Measurements from ENCODE around the gene CCDC127. TPM values are rescaled to one million over a fixed set of nuclear protein-coding genes. Genes with fewer than 3 reads are reported as not detected.
"Not testable (repeated sequence)": the region's sequence is repeated elsewhere in the genome, so short reads cannot be mapped to it uniquely, and the experiment has no call there.

The CCDC127 gene
- total RNA-seq, 4 donors from 2014 or later: 4.4 to 5.2 (median 4.8) TPM

DNA sequence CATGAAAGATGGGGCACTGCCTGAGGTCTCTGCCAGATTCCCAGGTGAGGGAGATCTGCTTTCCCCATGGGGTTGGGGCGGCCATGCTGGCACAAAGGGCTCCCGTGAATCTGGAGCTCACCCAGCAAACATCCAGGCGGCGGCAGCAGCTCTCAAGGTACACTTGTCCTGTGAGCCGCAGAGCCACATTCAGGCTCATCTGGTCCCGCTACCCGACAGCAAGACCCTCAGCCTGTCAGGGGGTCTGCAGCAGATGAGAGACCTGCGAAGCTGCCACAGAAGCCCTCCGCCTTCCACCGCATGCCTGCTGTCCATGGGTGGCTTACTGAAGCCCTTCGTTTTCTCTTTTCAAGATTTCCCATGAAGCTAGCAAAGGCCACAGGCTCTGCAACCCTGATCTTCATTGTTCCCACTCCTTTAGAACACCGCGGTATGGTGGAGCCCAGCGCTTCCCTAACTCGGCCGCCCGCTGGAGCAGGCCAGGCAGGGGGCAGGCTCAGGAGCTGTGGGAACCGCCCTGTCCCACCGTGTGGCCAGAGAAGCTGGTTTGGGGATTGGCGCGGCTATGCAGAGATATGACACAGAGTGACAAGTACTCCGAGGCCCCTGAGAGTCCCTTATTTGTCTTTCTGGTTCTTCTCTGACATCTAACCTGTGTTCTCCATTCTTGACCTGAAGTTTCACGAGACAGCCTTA lies 17.9 kb downstream of the CCDC127 start:
- Histone ChIP-seq H3K9me3 (no peaks in the 10 kb centered on the region), H3K27ac (no peak overlapping the region), H3K4me3 (replicated peaks in 1 of 3) (no peak overlapping the region), H3K36me3 (peaks cover 4 to 14% of the 10 kb centered on the region in 2 donors), H3K27me3 (no peaks in the 10 kb centered on the region), H3K4me1 (no peaks in the 10 kb centered on the region)
- intact Hi-C loops (cut with DNase I): no loop called here
- 87 to 93% methylated on average over 19 to 22 of the region's 23 CpGs for WGBS, 2 donors
- TF ChIP-seq POLR2A (IDR thresholded peaks at IDR 0.05): no peak
- no peak for TF ChIP-seq CTCF (IDR thresholded peaks at IDR 0.05)
- no peak for DNase-seq

- WGBS, 2 donors: 89 to 96% methylated on average over 9 to 14 of the region's 16 CpGs
- no peak for TF ChIP-seq POLR2A (IDR thresholded peaks at IDR 0.05)
- TF ChIP-seq CTCF (IDR thresholded peaks at IDR 0.05): no peak
- intact Hi-C loops (cut with DNase I): no loop called here
- Histone ChIP-seq H3K36me3 (peaks cover 0 to 12% of the 10 kb centered on the region in 2 donors), H3K27ac (no peak overlapping the region), H3K4me3 (replicated peaks in 1 of 3) (no peak overlapping the region), H3K4me1 (no peaks in the 10 kb centered on the region), H3K9me3 (no peaks in the 10 kb centered on the region), H3K27me3 (no peaks in the 10 kb centered on the region)
- no peak for DNase-seq
These were observed 18.6 kb downstream of the CCDC127 start for GRCh38 chr5:199197-199949.

- Histone ChIP-seq H3K4me1 (no peaks in the 10 kb centered on the region), H3K9me3 (no peaks in the 10 kb centered on the region), H3K27ac (no peak overlapping the region), H3K36me3 (peaks cover 0 to 5% of the 10 kb centered on the region in 2 donors), H3K27me3 (no peaks in the 10 kb centered on the region), H3K4me3 (replicated peaks in 1 of 3) (no peak overlapping the region)
- 98% methylated on average over 13 to 16 of the region's 21 CpGs for WGBS, 2 donors
- TF ChIP-seq CTCF (IDR thresholded peaks at IDR 0.05) (no peak), POLR2A (IDR thresholded peaks at IDR 0.05) (no peak)
- no peak for DNase-seq
- intact Hi-C loops (cut with DNase I): no loop called here
These were observed 19.3 kb downstream of the CCDC127 start for GRCh38 chr5:198516-199196.

DNA sequence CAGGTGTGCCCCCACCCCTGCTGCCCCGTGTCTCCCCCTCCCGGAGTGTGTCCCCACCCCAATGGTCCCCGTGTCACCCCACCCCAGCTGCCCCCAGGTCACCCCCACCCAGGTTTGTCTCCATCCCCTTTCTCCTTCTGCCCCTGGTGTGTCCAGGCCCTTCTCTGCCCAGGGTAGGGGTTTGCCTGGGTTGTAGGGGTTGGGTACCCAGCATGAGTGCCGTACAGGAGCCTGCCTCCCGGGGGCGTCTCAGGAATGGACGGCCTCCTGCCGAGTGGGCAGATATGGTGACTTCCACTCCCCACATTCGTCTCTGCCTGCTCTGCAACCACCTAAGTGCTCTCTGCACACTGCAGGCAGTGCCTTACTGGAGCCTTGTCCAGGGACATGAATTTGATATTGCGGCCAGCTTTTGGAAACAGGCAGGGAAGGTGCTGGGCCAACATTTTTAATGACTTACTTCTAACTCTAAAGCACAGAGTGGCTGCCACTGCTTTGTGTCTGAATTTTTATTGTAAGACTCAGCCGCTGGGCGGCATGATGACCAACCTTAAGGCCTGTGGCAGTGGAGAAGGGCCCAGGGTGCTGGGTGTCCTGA lies 20.0 kb downstream of the CCDC127 start:
- H3K9me3 ChIP-seq: no peaks in the 10 kb centered on the region
- no peak overlapping the region for H3K27ac ChIP-seq
- no peaks in the 10 kb centered on the region for H3K36me3 ChIP-seq
- TF ChIP-seq CTCF (IDR thresholded peaks at IDR 0.05) (no peak), POLR2A (IDR thresholded peaks at IDR 0.05) (no peak)
- WGBS, 2 donors: 84% methylated on average over 6 to 10 of the region's 12 CpGs
- no peak for DNase-seq
- H3K4me1 ChIP-seq: no peaks in the 10 kb centered on the region
- intact Hi-C loops (cut with DNase I): no loop called here
- H3K4me3 ChIP-seq (replicated peaks in 1 of 3): no peak overlapping the region
- H3K27me3 ChIP-seq: no peaks in the 10 kb centered on the region

GRCh38 chr5:197031-197430 lies 20.9 kb downstream of the CCDC127 start:
- 57 to 73% methylated on average over 18 of the region's 18 CpGs for WGBS, 2 donors
- H3K4me1 ChIP-seq; intact Hi-C loops (cut with DNase I); H3K9me3 ChIP-seq; H3K36me3 ChIP-seq; H3K4me3 ChIP-seq (replicated peaks in 1 of 3); DNase-seq; H3K27me3 ChIP-seq; H3K27ac ChIP-seq: not testable (repeated sequence)
